Esophagus muscularis mucosa (tissue), 3 donors: ENCODE measurements around the gene S1PR3.

Experiments used
- POLR2A ChIP-seq: fragments of 450-650 bp; IDR thresholded peaks from one replicate; pipeline ENCODE4 v1.6.1; 2017; ENCODE audit warnings: antibody characterized with exemption, moderate library complexity, mild to moderate bottlenecking, low read depth
- POLR2AphosphoS5 ChIP-seq, 2 donors: sonication (generic); formaldehyde crosslinking; IDR thresholded peaks; one replicate each; pipeline ENCODE4 v1.6.1; 2017; ENCODE audit warnings: antibody characterized with exemption in 2 of 2
- TF ChIP-seq, protein P1 (sequence below), 3 experiments: fragments of 200-600 bp in 2 of 3; fragments of 450-650 bp in 1 of 3; sonication (generic) in 2 of 3; IDR thresholded peaks; one replicate each; pipeline ENCODE4 v1.5.1; 2017 to 2019; ENCODE audit warnings: antibody characterized with exemption in 3 of 3, mild to moderate bottlenecking in 2 of 3, moderate library complexity in 1 of 3

DNA sequence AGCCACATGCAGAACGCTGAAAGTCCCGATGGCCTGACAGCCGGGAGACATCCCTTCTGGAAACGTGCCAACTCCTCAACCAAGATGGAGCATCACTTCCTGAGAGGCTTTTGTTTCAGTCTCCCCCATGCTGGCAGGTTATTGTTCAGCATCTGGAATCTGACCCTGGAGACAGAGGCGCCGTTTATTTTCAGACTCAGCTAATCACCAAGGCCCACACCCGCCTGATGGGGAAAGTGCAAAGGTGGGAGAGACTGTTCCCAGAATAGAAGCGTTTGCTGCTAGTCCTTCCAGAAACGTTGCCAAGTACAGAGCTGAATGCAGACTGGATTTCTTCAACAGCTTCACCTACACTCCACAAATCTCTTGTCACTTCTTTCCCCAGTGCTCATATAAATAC, 41.8 kb upstream of the S1PR3 start:
- TF ChIP-seq, protein P1, sequence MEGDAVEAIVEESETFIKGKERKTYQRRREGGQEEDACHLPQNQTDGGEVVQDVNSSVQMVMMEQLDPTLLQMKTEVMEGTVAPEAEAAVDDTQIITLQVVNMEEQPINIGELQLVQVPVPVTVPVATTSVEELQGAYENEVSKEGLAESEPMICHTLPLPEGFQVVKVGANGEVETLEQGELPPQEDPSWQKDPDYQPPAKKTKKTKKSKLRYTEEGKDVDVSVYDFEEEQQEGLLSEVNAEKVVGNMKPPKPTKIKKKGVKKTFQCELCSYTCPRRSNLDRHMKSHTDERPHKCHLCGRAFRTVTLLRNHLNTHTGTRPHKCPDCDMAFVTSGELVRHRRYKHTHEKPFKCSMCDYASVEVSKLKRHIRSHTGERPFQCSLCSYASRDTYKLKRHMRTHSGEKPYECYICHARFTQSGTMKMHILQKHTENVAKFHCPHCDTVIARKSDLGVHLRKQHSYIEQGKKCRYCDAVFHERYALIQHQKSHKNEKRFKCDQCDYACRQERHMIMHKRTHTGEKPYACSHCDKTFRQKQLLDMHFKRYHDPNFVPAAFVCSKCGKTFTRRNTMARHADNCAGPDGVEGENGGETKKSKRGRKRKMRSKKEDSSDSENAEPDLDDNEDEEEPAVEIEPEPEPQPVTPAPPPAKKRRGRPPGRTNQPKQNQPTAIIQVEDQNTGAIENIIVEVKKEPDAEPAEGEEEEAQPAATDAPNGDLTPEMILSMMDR (IDR thresholded peaks at IDR 0.05) = no peak
- TF ChIP-seq POLR2AphosphoS5 (IDR thresholded peaks at IDR 0.05) (peak; percentile 64 to 66), POLR2A (no peak)
